Measurements from ENCODE around the gene HELQ.
A peak's percentile ranks its signal among the peaks of the same experiment; 100 is the strongest.
"Not testable (repeated sequence)": the region's sequence is repeated elsewhere in the genome, so short reads cannot be mapped to it uniquely, and the experiment has no call there.

Gene HELQ

GRCh38 chr4:83455281-83456183 is at the start of gene HELQ, which contains the start of gene MRPS18C:
HELQ (minus strand) TSS chr4:83455823; CDS start chr4:83455693, 130 bp downstream.
MRPS18C (plus strand) TSS chr4:83456058; CDS start chr4:83456078, 20 bp downstream.
- peak; percentile 94 for DNase-seq (ENCODE audit: low spot score)

GRCh38 chr4:83504996-83505395 is 49.4 kb upstream of the HELQ start:
- no peak for DNase-seq (ENCODE audit: low spot score)

DNA sequence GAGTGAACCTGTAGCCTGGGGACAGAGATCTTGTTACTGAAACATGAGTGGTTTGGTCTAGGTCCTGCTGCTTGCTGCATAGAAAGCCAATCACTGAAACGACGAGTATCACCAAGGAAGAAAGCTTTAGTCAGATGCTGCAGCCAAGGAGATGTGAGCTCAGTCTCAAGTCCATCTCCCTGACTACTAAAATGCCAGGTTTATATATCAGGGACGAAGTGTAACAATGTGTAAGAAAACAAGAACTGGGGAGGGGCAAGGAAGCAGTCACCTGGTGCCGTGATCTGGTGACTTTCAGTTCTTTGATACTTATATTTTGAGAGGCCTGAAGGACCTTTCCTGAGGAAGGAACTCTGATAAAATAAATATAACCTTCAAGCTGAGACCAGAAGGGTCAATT is 48.9 kb upstream of the HELQ start:
- DNase-seq (ENCODE audit: low spot score), result no peak

GRCh38 chr4:83503974-83504373 is 48.4 kb upstream of the HELQ start:
- DNase-seq (ENCODE audit: low spot score), result no peak

DNA sequence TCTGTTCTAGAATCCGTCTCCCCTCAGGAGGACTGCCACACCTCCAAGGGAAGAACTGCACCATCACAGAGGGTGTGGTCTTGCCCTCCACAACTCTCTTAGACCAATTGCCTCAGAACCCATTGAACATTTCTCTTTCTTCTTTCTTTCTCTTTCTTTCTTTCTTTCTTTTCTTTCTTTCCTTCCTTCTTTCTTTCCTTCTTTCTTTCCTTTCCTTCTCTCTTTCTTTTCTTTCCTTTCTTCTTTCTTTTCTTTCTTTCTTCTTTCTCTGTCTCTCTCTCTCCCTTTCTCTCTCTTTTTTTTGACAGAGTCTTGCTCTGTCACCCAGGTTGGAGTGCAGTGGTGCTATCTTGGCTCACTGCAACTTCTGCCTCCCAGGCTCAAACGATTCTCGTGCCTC is 46.0 kb upstream of the HELQ start:
- DNase-seq (ENCODE audit: low spot score), result not testable (repeated sequence)

- no peak for DNase-seq (ENCODE audit: low spot score)
Observed at GRCh38 chr4:83498187-83498586, 42.6 kb upstream of the HELQ start.

DNA sequence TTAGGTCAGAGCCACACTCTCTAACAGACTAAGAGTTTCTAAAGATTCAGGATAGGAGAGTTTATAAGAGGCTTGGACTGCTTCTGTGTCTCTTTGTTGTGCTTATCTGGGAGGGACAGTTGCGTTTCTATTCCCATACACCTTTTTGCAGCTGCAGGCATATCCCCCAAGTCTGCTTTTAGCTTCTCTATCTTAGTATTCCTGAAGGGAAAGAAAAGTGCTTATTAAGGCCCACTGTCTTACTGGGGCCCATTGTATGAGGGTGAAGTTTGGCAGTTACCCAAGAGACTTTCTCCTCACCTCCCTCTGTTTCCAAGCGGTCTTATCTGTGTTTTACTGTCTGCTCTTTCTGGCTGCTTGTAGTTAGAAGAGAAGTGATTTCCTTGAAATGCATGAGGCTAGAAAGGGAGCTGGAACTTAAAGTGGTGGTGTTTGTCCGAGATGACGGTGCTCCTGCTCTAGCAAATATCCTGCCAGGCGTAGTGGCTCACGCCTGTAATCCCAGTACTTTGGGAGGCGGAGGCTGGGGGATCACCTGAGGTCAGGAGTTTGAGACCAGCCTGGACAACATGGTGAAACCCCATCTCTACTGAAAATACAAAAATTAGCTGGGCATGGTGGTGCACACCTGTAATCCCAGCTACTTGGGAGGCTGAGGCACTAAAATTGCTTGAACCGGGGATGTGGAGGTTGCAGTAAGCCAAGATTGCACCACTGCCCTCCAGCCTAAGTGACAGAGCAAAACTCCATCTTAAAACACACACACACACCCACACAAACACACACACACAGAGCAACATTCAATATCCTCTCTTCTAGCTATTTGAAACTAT is 40.7 kb upstream of the HELQ start:
- DNase-seq (ENCODE audit: low spot score), result not testable (repeated sequence)

DNA sequence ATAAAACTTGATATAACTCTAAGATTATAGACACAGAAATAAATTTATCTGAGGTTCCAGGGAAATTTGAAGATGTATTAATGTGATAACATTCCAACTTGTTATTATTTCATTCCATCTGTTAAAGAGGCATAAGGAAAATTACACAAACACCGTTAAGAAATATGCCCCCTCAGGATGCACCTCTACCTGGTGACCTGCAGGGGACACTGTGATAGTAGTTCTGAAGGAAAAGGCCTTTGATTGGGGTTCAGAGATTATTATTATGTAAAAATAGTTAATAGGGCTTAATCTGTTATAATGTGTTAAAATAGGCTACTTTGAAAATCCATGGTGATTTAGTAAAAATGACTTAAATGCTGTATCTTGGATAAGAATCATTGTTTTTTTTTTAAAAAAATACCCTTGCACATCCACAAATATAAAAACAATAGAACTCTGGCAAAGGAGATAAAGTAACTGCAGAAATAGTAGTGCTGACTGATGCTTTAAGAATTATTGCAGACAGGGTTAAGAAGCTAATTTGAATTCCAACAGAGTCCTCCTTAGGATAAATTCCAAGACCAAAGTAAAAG is 35.3 kb upstream of the HELQ start:
- DNase-seq (ENCODE audit: low spot score), result no peak

DNA sequence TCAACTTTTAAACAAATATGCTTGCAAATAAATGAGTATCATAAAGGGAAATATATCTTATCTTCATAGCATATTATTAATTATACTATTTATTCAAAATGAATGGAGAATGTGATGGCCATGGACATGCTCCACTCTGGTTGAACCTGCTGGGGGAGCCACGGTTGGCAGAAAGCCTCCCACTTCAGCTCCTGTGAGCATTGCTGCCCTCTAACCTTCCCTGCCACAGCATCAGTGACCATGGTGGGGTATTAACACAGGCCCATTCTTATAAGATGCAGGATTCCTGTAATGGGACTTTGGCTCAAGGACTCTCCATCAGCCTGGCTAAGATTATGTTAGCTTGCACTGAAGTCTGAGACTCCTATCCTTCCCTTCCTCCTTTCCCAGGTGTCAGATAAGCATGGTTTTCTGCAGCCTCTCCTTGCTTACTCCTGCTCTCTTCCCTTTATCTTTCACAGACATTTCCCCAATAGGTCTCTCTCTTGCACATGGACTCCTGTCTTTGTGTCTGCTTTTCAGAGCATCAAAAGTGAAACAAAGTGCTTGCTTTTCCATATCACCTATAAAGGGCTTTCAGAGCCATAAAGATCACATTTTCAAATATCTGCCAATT is 34.2 kb upstream of the HELQ start:
- DNase-seq (ENCODE audit: low spot score), result no peak

DNA sequence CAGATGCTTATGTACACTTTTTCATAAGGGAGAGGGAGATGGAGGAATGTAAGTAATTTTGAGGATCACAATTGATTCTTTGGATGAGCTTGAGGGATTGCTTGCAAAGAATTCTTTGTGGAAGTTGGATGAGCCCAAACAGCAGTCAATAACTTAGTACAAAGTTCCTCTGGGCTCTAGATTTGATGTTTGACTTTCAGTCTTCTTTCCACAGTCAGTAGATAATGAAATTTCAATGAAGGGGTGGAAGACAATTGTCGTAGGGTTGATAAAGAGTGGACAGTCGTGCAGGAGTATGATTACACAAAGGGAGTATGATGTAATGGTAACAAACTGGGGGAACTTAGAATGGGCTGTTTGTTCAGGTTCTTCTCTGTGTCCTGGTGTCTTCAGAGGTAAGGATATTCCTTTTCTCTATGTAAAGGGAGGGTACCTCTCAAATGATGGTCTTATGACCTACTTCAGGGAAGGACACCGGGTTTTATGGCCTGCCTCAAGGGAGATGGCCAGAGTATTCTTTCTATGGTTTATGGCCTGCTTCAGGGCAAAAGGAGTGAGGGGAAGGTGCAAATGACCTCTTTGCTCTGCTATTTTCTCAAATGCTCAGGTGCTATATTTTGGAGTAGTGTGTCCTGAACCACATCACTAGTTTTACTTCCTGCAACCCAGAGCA is 31.0 kb upstream of the HELQ start:
- no peak for DNase-seq (ENCODE audit: low spot score)

DNA sequence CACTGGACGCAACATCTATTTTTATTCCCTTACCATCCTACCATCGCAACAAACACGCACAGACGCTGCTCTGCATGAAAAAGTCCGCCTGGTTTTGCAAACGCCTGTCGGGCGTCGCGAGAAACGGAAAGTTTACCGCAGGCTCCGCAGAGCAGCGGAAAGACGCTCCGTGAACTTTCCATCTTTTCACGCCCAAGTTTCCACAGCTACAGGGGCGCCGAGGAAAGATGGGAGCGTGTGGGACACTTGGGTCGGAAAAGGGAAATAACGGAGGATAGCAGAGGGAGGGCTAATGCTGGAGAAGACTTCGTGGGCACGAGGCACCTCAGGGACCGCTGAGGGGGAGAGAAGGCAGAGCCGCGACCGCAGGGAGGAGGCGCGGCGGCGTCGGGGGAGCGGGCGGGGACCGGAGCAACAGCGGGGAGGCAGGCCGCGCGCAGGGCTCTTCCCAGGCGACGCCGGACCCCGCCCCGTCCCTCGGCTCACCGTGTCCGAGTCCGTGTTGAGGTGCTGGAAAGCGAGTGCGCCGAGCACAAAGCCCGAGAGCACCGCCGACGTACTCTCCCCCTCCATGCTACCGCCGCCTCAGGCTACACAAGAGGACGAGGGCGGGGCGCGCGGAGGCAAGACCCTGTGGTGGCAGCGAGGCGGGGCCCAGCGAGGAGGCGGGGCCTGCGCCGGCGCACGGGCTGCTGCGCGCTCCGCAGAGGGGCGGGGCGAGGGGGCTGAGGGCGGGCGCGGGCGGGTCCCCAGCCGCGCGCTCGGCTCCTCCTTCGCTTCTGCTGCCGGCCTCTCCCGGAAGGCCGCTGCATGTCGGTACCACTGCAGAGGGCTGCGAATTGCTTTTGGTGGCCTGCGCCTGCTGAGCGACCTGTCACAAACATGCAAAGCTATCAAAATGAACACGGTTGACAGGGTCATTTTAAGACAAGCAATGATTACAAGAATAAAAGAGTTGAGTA is 29.2 kb upstream of the HELQ start, which contains the start of gene ABRAXAS1:
Gene ABRAXAS1 (minus strand): TSS at position 601 of the 962 bp plus-strand sequence. CDS start 28 bp downstream, at position 573.
- DNase-seq (ENCODE audit: low spot score), result peak; percentile 96

- DNase-seq (ENCODE audit: low spot score), result no peak
Observed at GRCh38 chr4:83473966-83474365, 18.3 kb upstream of the HELQ start.

DNA sequence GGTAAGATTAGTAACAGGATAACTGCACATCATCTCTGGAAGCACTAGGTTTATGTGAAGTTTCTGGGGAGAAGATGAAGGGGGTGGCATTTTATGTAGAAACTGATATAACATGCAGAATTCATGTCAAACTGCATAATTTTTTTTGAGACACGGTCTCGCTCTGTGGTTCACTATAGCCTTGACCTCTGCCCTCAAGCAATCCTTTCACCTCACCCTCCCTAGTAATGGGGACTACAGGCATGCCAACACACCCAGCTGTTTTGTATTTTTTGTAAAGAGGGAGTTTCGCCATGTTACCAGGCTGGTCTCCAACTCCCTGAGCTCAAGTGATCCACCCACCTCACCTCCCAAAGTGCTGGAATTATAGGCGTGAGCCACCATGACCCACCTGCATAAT is 17.8 kb upstream of the HELQ start:
- DNase-seq (ENCODE audit: low spot score), result no peak

DNA sequence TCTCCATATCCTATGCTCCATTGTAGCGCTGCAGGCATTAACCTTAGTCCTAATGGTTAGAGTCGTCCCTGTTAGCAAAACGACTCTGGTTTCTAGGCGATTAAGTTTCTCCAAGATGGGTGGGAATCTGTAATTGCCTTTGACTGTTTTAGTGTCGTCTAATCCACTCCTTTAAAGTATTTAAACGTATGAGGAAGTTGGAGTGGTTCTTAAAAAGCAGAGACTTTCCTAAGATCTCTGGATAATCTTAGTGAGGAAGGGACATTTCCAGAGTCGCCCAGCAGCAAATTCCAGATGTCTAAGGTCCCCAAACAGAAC is 520 bp upstream of the HELQ start:
- DNase-seq (ENCODE audit: low spot score), result no peak

- no peak for DNase-seq (ENCODE audit: low spot score)
Observed at GRCh38 chr4:83454686-83455085, 937 bp downstream of the HELQ start.

GRCh38 chr4:83449009-83449408 is 6.6 kb downstream of the HELQ start:
- no peak for DNase-seq (ENCODE audit: low spot score)

DNA sequence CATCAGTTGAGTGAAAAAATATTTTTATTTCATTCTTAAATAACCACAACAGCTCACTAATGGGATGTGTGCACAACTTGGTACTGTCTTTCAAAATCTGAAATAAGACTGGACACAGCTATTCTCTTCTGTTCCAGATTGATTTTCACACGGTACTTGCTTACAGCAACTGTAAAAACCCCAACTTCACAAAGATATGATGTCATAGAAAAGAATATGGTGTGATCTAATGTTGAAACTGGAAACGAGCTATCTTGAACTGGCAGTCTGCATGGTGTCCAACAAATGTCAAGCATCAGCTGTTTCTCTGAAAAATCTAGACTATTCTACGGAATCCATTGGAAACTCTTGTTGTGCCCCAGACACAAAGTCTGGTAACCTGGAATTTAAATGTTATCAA is 14.7 kb downstream of the HELQ start:
- no peak for DNase-seq (ENCODE audit: low spot score)

GRCh38 chr4:83440148-83440814 is 15.3 kb downstream of the HELQ start:
- no peak for DNase-seq (ENCODE audit: low spot score)

- no peak for DNase-seq (ENCODE audit: low spot score)
Observed at GRCh38 chr4:83438719-83439118, 16.9 kb downstream of the HELQ start.

GRCh38 chr4:83436680-83437079 is 18.9 kb downstream of the HELQ start:
- no peak for DNase-seq (ENCODE audit: low spot score)

Data from left forelimb (tissue), 1 donor.